IMR-90 (cell line): ENCODE results near the gene DEFB125. TPM values are rescaled to one million over a fixed set of nuclear protein-coding genes. Genes with fewer than 3 reads are reported as not detected.
"Not testable (repeated sequence)": the region's sequence is repeated elsewhere in the genome, so short reads cannot be mapped to it uniquely, and the experiment has no call there.

ENCODE experiments used
- ATAC-seq: fragments of 200-7000 bp; cut with Tn5 transposase; 2 replicates; pipeline ENCODE4 v1.9.1; 2020; ENCODE audit warnings: low read depth, mild to moderate bottlenecking, moderate library complexity
- BruUV-seq: library from RNA; stranded (reverse); fragments of 400-500 nt; replicated peaks from 2 replicates; lab custom pipeline; 2021; lab: Mats Ljungman, UMichigan
- CTCF ChIA-PET: fragments of 300-600 bp; formaldehyde crosslinking; extraction: SDS; loops from one replicate; lab custom pipeline; 2021; ENCODE audit warnings: antibody characterized with exemption; lab: Yijun Ruan, JAX
- POLR2A ChIA-PET: fragments of 300-600 bp; sonication (Branson Sonifier 250); formaldehyde crosslinking; loops from one replicate; lab custom pipeline; 2022; ENCODE audit warnings: antibody characterized with exemption; ENCODE audit not compliant: unreplicated experiment; lab: Charles Lee
- DNase-seq: peaks from one replicate; pipeline ENCODE4 v3.0.0; 2013
- H2AFZ ChIP-seq: replicated peaks from 2 replicates; pipeline ENCODE3; 2013; ENCODE audit warnings: low read length, mild to moderate bottlenecking; ENCODE audit not compliant: poor library complexity
- H2AK5ac ChIP-seq: 2 replicates; pipeline ENCODE4 v1.6.1; 2013; ENCODE audit warnings: low read depth, low read length, inconsistent platforms
- H2AK9ac ChIP-seq: replicated peaks from 2 replicates; pipeline ENCODE3; 2013; ENCODE audit warnings: mild to moderate bottlenecking, low read depth, low read length, moderate library complexity; ENCODE audit not compliant: poor library complexity
- H2BK120ac ChIP-seq: 2 replicates; pipeline ENCODE4 v1.6.1; 2013; ENCODE audit warnings: low read depth, low read length, inconsistent platforms
- H2BK15ac ChIP-seq: 3 replicates; pipeline ENCODE4 v1.6.1; 2013; ENCODE audit warnings: low read depth, low read length, inconsistent platforms
- H2BK20ac ChIP-seq: 2 replicates; pipeline ENCODE4 v1.6.1; 2013; ENCODE audit warnings: low read depth, mild to moderate bottlenecking, inconsistent platforms, low read length, moderate library complexity
- H2BK5ac ChIP-seq: 2 replicates; pipeline ENCODE4 v1.6.1; 2013; ENCODE audit warnings: mild to moderate bottlenecking, low read depth, low read length, inconsistent platforms; ENCODE audit not compliant: poor library complexity, severe bottlenecking
- H3K14ac ChIP-seq: replicated peaks from 2 replicates; pipeline ENCODE4 v1.6.1; 2013; ENCODE audit warnings: low read depth, low read length, inconsistent platforms
- H3K18ac ChIP-seq: 2 replicates; pipeline ENCODE4 v1.6.1; 2013; ENCODE audit warnings: low read depth, low read length, control low read depth
- H3K23ac ChIP-seq: 2 replicates; pipeline ENCODE4 v1.6.1; 2013; ENCODE audit warnings: low read depth, low read length, inconsistent platforms
- H3K27ac ChIP-seq: 2 replicates; pipeline ENCODE4 v1.5.1; 2013; ENCODE audit warnings: mild to moderate bottlenecking, control low read depth, low read length; ENCODE audit not compliant: insufficient read depth
- H3K27me3 ChIP-seq: 2 replicates; pipeline ENCODE4 v1.6.1; 2013; ENCODE audit warnings: low read length; ENCODE audit not compliant: control insufficient read depth, insufficient read depth
- H3K36me3 ChIP-seq: 2 replicates; pipeline ENCODE4 v1.6.1; 2013; ENCODE audit warnings: low read length, mixed read lengths; ENCODE audit not compliant: control insufficient read depth, insufficient read depth
- H3K4ac ChIP-seq: 2 replicates; pipeline ENCODE4 v1.6.1; 2013; ENCODE audit warnings: low read depth, low read length, inconsistent platforms
- H3K4me1 ChIP-seq: 2 replicates; pipeline ENCODE4 v1.6.1; 2013; ENCODE audit warnings: low read length, mixed read lengths; ENCODE audit not compliant: control insufficient read depth, insufficient read depth
- H3K4me2 ChIP-seq: 2 replicates; pipeline ENCODE4 v1.6.1; 2013; ENCODE audit warnings: low read depth, mild to moderate bottlenecking, control low read depth, low read length, moderate library complexity
- H3K4me3 ChIP-seq: 2 replicates; pipeline ENCODE4 v1.5.1; 2013; ENCODE audit warnings: low read depth, mild to moderate bottlenecking, control low read depth, low read length, moderate library complexity; ENCODE audit not compliant: insufficient read depth
- H3K56ac ChIP-seq: 2 replicates; pipeline ENCODE4 v1.6.1; 2013; ENCODE audit warnings: low read length, inconsistent platforms; ENCODE audit not compliant: insufficient read depth; ENCODE audit errors: extremely low read depth
- H3K79me1 ChIP-seq, 2 experiments: 2 replicates each; pipeline ENCODE4 v1.6.1; 2013; ENCODE audit warnings: low read length in 2 of 2, inconsistent platforms in 1 of 2, low read depth in 1 of 2
- H3K9ac ChIP-seq: 2 replicates; pipeline ENCODE4 v1.6.1; 2013; ENCODE audit warnings: low read depth, low read length, control low read depth
- H3K9me1 ChIP-seq: 2 replicates; pipeline ENCODE4 v1.6.1; 2013; ENCODE audit warnings: low read length, inconsistent platforms; ENCODE audit not compliant: insufficient read depth
- H3K9me3 ChIP-seq: 2 replicates; pipeline ENCODE4 v1.6.1; 2013; ENCODE audit warnings: low read length; ENCODE audit not compliant: control insufficient read depth, insufficient read depth
- H4K20me1 ChIP-seq: 2 replicates; pipeline ENCODE4 v1.6.1; 2013; ENCODE audit warnings: low read length, inconsistent platforms; ENCODE audit not compliant: insufficient read depth
- H4K5ac ChIP-seq: 2 replicates; pipeline ENCODE4 v1.6.1; 2013; ENCODE audit warnings: mild to moderate bottlenecking, low read depth, low read length, control low read depth
- H4K8ac ChIP-seq, 2 experiments: 2 replicates each; pipeline ENCODE4 v1.6.1; 2013; ENCODE audit warnings: low read depth in 2 of 2, low read length in 2 of 2, control low read depth in 1 of 2, inconsistent platforms in 1 of 2
- H4K91ac ChIP-seq: 2 replicates; pipeline ENCODE4 v1.6.1; 2013; ENCODE audit warnings: low read depth, low read length, inconsistent platforms; ENCODE audit not compliant: insufficient read depth
- MXI1 ChIP-seq: IDR thresholded peaks from 2 replicates; pipeline ENCODE4 v1.6.1; 2012; ENCODE audit warnings: low read depth, mild to moderate bottlenecking, low read length, moderate library complexity, borderline replicate concordance
- RAD21 ChIP-seq: IDR thresholded peaks from 2 replicates; pipeline ENCODE4 v1.6.1; 2012; ENCODE audit warnings: low read length, improper control_type of control experiment
- SMC3 ChIP-seq: fragments of 150-350 bp; IDR thresholded peaks from 2 replicates; pipeline ENCODE4 v1.6.1; 2016; ENCODE audit warnings: low read depth, mild to moderate bottlenecking, antibody characterized with exemption, low read length, moderate library complexity
- WGBS, 2 experiments: methylation state at CpG; one replicate each; pipeline versions ENCODE4 v1.1.5 to v1.1.7; 2013; ENCODE audit warnings: missing lambda C conversion rate in 2 of 2; ENCODE audit not compliant: insufficient read length in 1 of 2; ENCODE audit errors: extremely low coverage in 2 of 2; 5-methylcytosine and 5-hydroxymethylcytosine counted together
- dilution Hi-C: fragments of 300-500 bp; cut with HindIII; formaldehyde crosslinking; loops from one replicate; pipeline ENCODE4 v1.14.3; 2018; ENCODE audit warnings: low sequenced_read_pairs; ENCODE audit not compliant: unreplicated experiment
- in situ Hi-C: fragments of 300-500 bp; cut with MboI; formaldehyde crosslinking; loops from 3 replicates; pipeline ENCODE4 v1.14.3; 2019; ENCODE audit warnings: low sequenced_read_pairs, inconsistent platforms, mixed read lengths
- intact Hi-C: fragments of 100-400 bp; cut with micrococcal nuclease; formaldehyde crosslinking; loops from 2 replicates; pipeline ENCODE4 v1.10.0; 2022
- polyA plus RNA-seq, 3 experiments: library from polyadenylated mRNA; depleted of rRNA; stranded (reverse); fragments of >200 nt; gene quantifications; 2 replicates each; pipeline ENCODE4 v1.2.3, GENCODE V29; 2012; ENCODE audit warnings: low replicate concordance in 1 of 3
- total RNA-seq: library from RNA; depleted of rRNA; stranded (reverse); fragments of >200 nt; gene quantifications from 2 replicates; pipeline ENCODE4 v1.2.3, GENCODE V29; 2012
- TF ChIP-seq, protein P1 (sequence below): fragments of 150-350 bp; IDR thresholded peaks from 2 replicates; pipeline ENCODE4 v1.6.1; 2016; ENCODE audit warnings: low read depth, mild to moderate bottlenecking, low read length, moderate library complexity, borderline replicate concordance

Gene DEFB125
- total and polyA plus RNA-seq, 2 of the 4 experiments (the other 2 are of a cell fraction) = not detected

DNA sequence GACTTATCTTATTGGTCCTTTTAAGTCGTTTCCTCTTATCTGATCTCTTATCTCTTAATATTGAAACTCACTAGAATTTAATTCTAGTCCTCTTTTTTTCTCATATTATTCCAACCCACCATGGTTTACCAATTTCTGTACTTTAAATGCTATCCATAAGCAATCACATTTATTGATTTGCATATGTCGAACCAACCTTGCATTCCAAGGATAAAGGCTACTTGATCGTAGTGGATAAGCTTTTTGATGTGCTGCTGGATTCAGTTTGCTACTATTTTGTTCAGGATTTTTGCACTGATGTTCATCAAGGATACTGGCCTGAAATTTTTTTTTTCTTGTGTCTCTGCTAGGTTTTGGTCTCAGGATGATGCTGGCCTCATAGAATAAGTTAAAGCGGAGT is 7.7 kb downstream of the DEFB125 start:
- ATAC-seq = no peak
- Histone ChIP-seq H3K27ac (no peak overlapping the region), H3K14ac (no peak overlapping the region), H2BK20ac (no peak overlapping the region), H2BK15ac (no peak overlapping the region), H3K9me3 (no peaks in the 10 kb centered on the region), H3K9me1 (no peaks in the 10 kb centered on the region), H2BK5ac (no peak overlapping the region), H3K23ac (no peak overlapping the region), H2AK5ac (no peak overlapping the region), H3K79me1 (no peaks in the 10 kb centered on the region), H3K4me1 (no peaks in the 10 kb centered on the region), H3K9ac (no peak overlapping the region), H3K18ac (no peak overlapping the region), H3K4me2 (no peak overlapping the region), H3K36me3 (no peaks in the 10 kb centered on the region), H4K91ac (no peak overlapping the region), H3K56ac (no peak overlapping the region), H3K27me3 (no peaks in the 10 kb centered on the region), H2BK120ac (no peak overlapping the region), H3K4ac (no peak overlapping the region), H3K4me3 (no peak overlapping the region), H4K8ac (no peak overlapping the region), H4K5ac (no peak overlapping the region), H4K20me1 (no peaks in the 10 kb centered on the region), H2AK9ac (no peak overlapping the region), H2AFZ (no peak overlapping the region)
- intact Hi-C loops (no loop called here), in situ Hi-C loops (no loop called here), dilution Hi-C loops (no loop called here)
- no peak for DNase-seq
- no CpG with 5 or more reads among the region's 4 CpGs for WGBS, 2 experiments
- TF ChIP-seq MXI1 (no peak), SMC3 (no peak), RAD21 (no peak)
- TF ChIP-seq, protein P1, sequence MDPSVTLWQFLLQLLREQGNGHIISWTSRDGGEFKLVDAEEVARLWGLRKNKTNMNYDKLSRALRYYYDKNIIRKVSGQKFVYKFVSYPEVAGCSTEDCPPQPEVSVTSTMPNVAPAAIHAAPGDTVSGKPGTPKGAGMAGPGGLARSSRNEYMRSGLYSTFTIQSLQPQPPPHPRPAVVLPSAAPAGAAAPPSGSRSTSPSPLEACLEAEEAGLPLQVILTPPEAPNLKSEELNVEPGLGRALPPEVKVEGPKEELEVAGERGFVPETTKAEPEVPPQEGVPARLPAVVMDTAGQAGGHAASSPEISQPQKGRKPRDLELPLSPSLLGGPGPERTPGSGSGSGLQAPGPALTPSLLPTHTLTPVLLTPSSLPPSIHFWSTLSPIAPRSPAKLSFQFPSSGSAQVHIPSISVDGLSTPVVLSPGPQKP = no peak
- POLR2A ChIA-PET = no interaction called here
- CTCF ChIA-PET = no interaction called here
- no TSS peak for BruUV-seq

DNA sequence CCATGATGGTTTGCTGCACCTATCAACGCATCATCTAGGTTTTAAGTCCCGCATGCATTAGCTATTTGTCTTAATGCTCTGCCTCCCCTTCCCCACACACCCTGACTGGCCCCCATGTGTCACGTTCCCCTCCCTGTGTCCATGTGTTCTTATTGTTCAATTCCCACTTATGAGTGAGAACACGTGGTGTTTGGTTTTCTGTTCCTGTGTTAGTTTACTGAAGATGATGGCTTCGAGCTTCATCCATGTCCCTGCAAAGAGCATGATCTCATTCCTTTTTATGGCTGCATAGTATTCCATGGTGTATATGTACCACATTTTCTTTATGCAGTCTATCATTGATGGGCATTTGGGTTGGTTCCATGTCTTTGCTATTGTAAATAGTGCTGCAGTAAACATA is 10.2 kb downstream of the DEFB125 start:
- CTCF ChIA-PET = interaction anchor here (0.6 to 0.7 kb wide), 2 partner anchors 17 to 56 kb away, joined by 3 read pairs; no protein-coding TSS in a partner anchor
- H3K23ac ChIP-seq, H3K36me3 ChIP-seq, H2AFZ ChIP-seq, BruUV-seq, H2BK5ac ChIP-seq, H4K5ac ChIP-seq, H3K14ac ChIP-seq, H3K9me1 ChIP-seq, H4K91ac ChIP-seq, H3K27ac ChIP-seq, H4K8ac ChIP-seq, H3K18ac ChIP-seq, H3K27me3 ChIP-seq, ATAC-seq, dilution Hi-C loops, H3K4me3 ChIP-seq, in situ Hi-C loops, H3K4me2 ChIP-seq, H2AK9ac ChIP-seq, H4K20me1 ChIP-seq, H2AK5ac ChIP-seq, H3K4ac ChIP-seq, DNase-seq, intact Hi-C loops, H3K56ac ChIP-seq, H3K9ac ChIP-seq, H2BK120ac ChIP-seq, POLR2A ChIA-PET, H3K4me1 ChIP-seq, H2BK15ac ChIP-seq, H3K9me3 ChIP-seq, H2BK20ac ChIP-seq, H3K79me1 ChIP-seq: not testable (repeated sequence)
- 100% methylated on average over 2 of the region's 5 CpGs; no CpG with 5 or more reads in 1 of the 2 experiments for WGBS, 2 experiments
